Esophagus (tissue), 2 donors: Measurements from ENCODE around the gene TTLL3. TPM values are rescaled to one million over a fixed set of nuclear protein-coding genes. Genes with fewer than 3 reads are reported as not detected.

Experiments
- H3K27ac ChIP-seq, 2 donors: one replicate each; pipeline ENCODE4 v1.5.1; 2013; ENCODE audit warnings: low read depth in 2 of 2, mild to moderate bottlenecking in 2 of 2, inconsistent platforms in 1 of 2, low read length in 1 of 2, moderate library complexity in 1 of 2
- H3K27me3 ChIP-seq, 2 donors: one replicate each; pipeline ENCODE4 v1.6.1; 2013; ENCODE audit warnings: low read length in 2 of 2, control low read depth in 1 of 2, mild to moderate bottlenecking in 1 of 2; ENCODE audit not compliant: insufficient read depth in 2 of 2, control insufficient read depth in 1 of 2
- H3K36me3 ChIP-seq, 2 donors: one replicate each; pipeline ENCODE4 v1.6.1; 2013; ENCODE audit warnings: low read length in 1 of 2; ENCODE audit not compliant: control insufficient read depth in 2 of 2, insufficient read depth in 2 of 2
- H3K4me1 ChIP-seq, 2 donors: one replicate each; pipeline ENCODE4 v1.6.1; 2013; ENCODE audit warnings: low read length in 1 of 2; ENCODE audit not compliant: control insufficient read depth in 2 of 2, insufficient read depth in 2 of 2
- H3K4me3 ChIP-seq, 2 donors: one replicate each; pipeline ENCODE4 v1.5.1; 2013; ENCODE audit warnings: low read length in 2 of 2, mild to moderate bottlenecking in 2 of 2, low read depth in 1 of 2, moderate library complexity in 1 of 2
- H3K9me3 ChIP-seq, 2 donors: one replicate each; pipeline ENCODE4 v1.6.1; 2013; ENCODE audit warnings: mild to moderate bottlenecking in 2 of 2, low read depth in 1 of 2, low read length in 1 of 2, moderate library complexity in 1 of 2; ENCODE audit not compliant: control insufficient read depth in 2 of 2, insufficient read depth in 1 of 2
- WGBS, 2 donors: extraction: QIAGEN DNeasy Blood & Tissue Kit; methylation state at CpG; one replicate each; pipeline ENCODE4 v1.1.7; 2013; 5-methylcytosine and 5-hydroxymethylcytosine counted together
- polyA plus RNA-seq, 2 donors: library from polyadenylated mRNA; stranded (reverse); fragments of 200-250 nt; gene quantifications; one replicate each; pipeline ENCODE4 v1.2.3, GENCODE V29; 2013
- donor health status: healthy with polysubstance abuse.
- donor health status: Bipolar disorder and iron deficiency.

The TTLL3 gene
- polyA plus RNA-seq, 2 donors, result 14.5 to 31.2 TPM

DNA sequence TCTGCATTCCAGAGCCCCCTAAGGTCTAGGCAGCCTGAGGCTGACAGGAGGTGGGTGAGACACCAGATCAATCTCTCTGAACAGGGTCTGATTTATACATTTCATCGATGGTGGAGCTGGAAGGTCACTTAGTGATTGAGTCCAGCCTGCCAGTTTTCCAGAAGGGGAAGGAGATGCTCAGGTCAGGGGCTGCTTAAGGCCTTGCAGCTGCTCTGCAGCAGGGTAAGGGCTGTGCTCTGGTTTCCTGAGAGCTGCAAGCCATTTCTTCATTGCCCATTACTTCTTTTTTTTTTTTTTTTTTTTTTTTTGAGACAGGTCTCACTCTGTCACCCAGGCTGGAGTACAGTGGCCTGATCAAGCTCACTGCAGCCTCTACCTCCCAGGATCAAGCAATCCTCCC is 28.5 kb upstream of the TTLL3 start:
- Histone ChIP-seq H3K27me3 (no peaks in the 10 kb centered on the region), H3K9me3 (no peaks in the 10 kb centered on the region), H3K4me1 (no peaks in the 10 kb centered on the region), H3K27ac (no peak overlapping the region), H3K36me3 (peaks cover 4 to 16% of the 10 kb centered on the region in 2 donors), H3K4me3 (no peak overlapping the region)
- WGBS, 2 donors, result 71 to 79% methylated on average over 1 of the region's 1 CpG

DNA sequence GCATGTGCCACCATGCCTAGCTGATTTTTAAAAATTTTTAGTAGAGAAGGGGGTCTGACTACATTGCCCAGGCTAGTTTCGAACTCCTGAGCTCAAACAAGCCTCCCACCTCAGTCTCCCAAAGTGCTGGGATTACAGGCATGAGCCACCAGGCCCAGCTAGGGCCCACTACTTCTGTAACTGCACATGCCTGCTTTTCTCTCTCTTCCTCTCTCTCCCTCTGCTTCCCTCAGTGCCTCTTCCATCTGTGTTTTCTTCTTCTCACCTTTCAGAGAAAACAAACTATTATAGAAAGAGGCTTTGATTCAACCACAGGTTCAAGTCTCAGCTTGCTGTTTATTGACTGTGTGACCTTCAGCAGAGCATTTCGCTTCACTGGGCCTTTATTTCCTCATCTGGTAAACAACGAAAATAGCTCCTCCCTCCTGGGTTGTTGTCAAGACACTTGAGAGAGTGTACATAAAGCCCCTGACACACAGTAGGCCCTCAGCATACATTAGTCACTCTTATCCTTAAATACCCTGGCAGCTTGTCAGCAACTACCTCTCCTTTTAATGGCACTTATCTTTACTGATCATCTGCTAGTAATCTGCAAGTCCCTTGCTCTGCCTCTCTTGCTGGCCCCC is 28.0 kb upstream of the TTLL3 start:
- H3K9me3 ChIP-seq, result no peaks in the 10 kb centered on the region
- WGBS, 2 donors, result 63 to 67% methylated on average over 3 of the region's 3 CpGs
- peaks cover 4 to 18% of the 10 kb centered on the region in 2 donors for H3K36me3 ChIP-seq
- no peaks in the 10 kb centered on the region for H3K4me1 ChIP-seq
- H3K4me3 ChIP-seq, result no peak overlapping the region
- H3K27ac ChIP-seq, result no peak overlapping the region
- H3K27me3 ChIP-seq, result no peaks in the 10 kb centered on the region

DNA sequence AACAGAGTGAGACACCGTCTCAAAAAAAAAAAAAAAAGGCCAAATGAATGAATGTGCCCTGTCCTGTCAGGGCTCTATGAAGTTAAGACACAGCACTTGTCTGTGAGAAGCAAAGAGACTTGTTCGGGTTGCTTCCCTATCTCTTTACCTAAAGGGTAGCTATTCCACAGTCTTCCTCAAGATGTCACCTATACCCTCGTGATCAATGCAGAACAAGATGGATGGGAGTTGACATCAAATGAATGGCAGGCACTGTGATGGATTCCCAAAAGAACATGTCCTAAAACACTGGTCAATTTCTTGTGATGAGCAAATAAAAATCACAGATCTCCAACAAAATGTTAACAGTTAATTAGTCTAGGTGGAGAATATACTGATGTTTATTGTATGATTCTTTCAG is 27.3 kb upstream of the TTLL3 start:
- 34 to 37% methylated on average over 3 of the region's 3 CpGs for WGBS, 2 donors
- Histone ChIP-seq H3K27ac (no peak overlapping the region), H3K9me3 (no peaks in the 10 kb centered on the region), H3K36me3 (peaks cover 4 to 20% of the 10 kb centered on the region in 2 donors), H3K4me3 (no peak overlapping the region), H3K27me3 (no peaks in the 10 kb centered on the region), H3K4me1 (no peaks in the 10 kb centered on the region)

DNA sequence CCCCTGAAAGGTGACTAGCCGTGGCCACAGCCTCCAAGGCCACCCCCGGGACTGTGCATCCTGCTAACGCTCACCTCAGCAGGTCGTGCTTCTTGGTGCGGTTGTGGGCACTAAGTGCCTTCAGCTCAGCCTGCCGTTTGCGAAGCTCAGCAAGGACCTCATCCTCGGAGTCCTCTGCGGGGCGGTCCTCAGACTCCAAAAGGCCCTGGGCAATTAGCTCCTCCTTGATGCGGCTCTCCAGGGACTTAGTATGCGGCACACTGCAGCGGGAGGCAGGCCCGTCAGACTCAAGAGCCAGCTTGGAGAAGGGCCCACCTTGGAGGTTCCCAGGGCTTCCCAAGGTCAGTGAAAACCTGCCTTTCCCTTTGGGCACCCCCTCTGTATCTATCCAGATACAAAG is 26.1 kb upstream of the TTLL3 start:
- Histone ChIP-seq H3K27me3 (no peaks in the 10 kb centered on the region), H3K9me3 (no peaks in the 10 kb centered on the region), H3K27ac (no peak overlapping the region), H3K36me3 (peaks cover 4 to 21% of the 10 kb centered on the region in 2 donors), H3K4me1 (no peaks in the 10 kb centered on the region), H3K4me3 (no peak overlapping the region)
- 92 to 94% methylated on average over 14 of the region's 14 CpGs for WGBS, 2 donors

DNA sequence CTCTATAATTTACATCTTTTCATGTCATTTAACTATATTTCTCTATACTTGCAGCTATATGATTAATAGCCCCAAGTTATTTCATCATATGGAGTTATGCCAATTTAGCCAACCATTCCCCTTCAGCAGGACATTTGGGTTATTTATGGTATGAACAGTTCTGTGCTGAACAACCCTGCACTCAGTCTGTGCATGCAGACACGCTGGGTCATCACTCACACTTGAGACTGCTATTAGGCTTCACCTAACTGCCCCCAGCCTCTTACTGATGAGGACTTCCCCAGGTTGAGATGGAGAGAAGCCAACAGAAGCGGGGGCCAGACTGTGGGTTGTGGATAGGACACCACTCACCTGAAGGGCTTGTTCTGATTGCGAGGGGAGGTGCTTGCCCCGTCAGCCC is 25.1 kb upstream of the TTLL3 start:
- 93 to 95% methylated on average over 4 of the region's 4 CpGs for WGBS, 2 donors
- peaks cover 11 to 29% of the 10 kb centered on the region in 2 donors for H3K36me3 ChIP-seq
- no peak overlapping the region for H3K4me3 ChIP-seq
- no peak overlapping the region for H3K27ac ChIP-seq
- H3K9me3 ChIP-seq, result no peaks in the 10 kb centered on the region
- H3K27me3 ChIP-seq, result no peaks in the 10 kb centered on the region
- H3K4me1 ChIP-seq, result no peaks in the 10 kb centered on the region

DNA sequence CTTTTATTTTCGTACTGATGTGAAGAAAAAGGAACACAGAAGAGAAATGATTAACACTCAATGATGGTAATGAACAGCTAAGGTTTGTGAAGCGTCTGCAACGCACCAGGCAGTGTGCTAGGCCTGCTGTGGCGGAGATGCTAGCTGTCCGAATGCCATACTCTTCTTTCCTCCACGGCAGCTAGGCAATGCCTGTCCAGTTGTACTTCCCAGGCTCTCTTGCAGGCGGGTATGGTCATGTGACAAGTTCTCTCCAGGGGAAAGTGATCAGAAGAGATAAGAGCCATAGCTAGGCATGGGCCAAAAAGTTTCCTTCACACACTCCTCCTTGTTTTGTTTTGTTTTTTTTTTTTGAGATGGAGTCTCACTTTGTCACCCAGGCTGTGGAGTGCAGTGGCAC is 24.5 kb upstream of the TTLL3 start:
- Histone ChIP-seq H3K27ac (no peak overlapping the region), H3K4me3 (no peak overlapping the region), H3K4me1 (no peaks in the 10 kb centered on the region), H3K36me3 (peaks cover 11 to 23% of the 10 kb centered on the region in 2 donors), H3K9me3 (no peaks in the 10 kb centered on the region), H3K27me3 (no peaks in the 10 kb centered on the region)
- WGBS, 2 donors, result 82 to 84% methylated on average over 7 of the region's 7 CpGs

DNA sequence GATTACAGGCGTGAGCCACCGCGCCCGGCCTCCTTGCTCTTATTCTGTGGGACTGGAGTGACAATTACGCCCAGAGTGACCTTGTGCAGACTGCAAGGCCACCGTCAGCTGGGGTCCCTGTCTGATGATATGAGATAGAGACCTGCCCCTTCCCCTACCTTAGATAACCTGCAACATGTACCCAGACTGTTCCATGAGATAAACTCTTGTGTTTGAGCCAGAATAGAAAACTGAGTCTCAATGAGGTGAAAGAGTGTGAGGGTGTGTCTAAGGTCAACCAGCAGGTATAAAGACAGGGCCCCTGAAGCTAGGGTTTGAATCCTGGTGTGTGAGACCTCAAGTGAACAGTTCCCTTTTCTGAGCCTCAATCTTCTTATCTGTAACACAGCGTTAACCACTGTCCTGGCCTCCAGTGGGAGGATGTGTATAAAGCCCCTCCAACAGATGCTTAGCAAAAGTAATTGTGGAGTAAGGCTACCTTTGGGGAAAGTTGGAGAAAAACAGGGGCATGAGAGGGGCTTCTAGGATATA is 23.8 kb upstream of the TTLL3 start:
- H3K27me3 ChIP-seq, result no peaks in the 10 kb centered on the region
- H3K4me3 ChIP-seq, result no peak overlapping the region
- WGBS, 2 donors, result 95 to 97% methylated on average over 7 of the region's 7 CpGs
- peaks cover 11 to 23% of the 10 kb centered on the region in 2 donors for H3K36me3 ChIP-seq
- peaks cover 2 to 4% of the 10 kb centered on the region in 2 donors for H3K4me1 ChIP-seq
- H3K27ac ChIP-seq, result no peak overlapping the region
- no peaks in the 10 kb centered on the region for H3K9me3 ChIP-seq

DNA sequence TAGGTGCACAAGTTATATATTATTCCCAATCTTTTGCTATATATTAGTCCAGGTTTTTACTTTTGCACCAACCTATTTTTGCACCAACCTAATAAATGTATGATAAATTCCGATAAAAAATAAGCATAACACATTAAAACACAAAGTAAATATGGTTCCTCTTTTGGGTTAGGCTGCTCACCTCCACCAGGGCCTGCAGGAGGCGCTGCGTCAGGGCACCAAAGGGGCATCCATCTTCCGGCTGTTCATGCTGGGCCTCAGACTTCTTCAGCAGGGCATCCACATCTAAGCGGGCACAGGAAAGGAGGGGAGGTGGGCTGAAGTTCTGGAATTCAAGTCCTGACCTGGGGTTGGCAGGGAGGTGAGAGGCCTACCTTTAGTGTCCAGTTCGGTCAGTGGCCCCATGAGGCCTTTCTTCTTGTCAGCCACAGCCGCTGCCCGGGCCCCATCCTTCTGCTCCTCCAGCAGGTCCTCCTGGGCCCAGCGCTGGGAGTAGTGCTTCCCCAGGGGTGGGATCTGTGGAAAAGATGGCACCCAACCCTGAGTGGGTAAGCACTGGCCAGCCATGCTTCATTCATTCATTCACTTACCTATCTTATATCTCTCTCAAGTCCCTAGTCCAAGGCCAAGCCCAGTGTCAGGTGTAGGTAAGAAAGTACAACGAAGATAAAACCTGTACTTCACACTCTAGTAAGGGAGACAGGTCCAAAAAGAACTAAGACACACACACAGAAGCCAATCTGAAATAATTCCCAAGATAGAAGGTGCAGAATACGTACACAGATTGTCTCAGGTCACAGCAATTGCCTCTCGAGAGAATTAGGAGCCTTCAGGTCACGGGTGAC is 23.0 kb upstream of the TTLL3 start:
- H3K36me3 ChIP-seq, result peaks cover 11 to 23% of the 10 kb centered on the region in 2 donors
- no peaks in the 10 kb centered on the region for H3K9me3 ChIP-seq
- H3K27me3 ChIP-seq, result no peaks in the 10 kb centered on the region
- WGBS, 2 donors, result 85 to 86% methylated on average over 13 of the region's 13 CpGs
- no peak overlapping the region for H3K4me3 ChIP-seq
- no peak overlapping the region for H3K27ac ChIP-seq
- peaks cover 6 to 7% of the 10 kb centered on the region in 2 donors for H3K4me1 ChIP-seq

DNA sequence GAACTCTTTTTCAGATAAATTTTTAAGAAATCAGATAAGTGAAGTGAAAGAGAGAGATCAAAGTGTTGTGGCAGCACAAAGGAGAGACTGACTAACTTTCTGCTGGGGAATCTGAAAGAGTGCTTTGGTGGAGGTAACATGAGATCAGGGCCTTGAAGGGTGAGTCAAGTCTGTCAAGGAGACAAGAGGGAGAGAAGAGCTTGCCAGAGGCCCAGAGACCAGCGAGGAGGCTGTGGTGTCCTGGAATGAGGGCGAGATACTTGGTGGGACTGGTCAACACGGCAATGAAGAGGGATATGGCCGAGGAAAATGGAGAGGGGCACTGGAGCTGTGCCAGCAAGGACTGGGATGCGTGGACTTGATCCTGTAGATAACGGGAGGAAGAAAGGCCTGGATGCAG is 22.3 kb upstream of the TTLL3 start:
- Histone ChIP-seq H3K36me3 (peaks cover 11 to 23% of the 10 kb centered on the region in 2 donors), H3K4me3 (no peak overlapping the region), H3K9me3 (no peaks in the 10 kb centered on the region), H3K27me3 (no peaks in the 10 kb centered on the region), H3K27ac (no peak overlapping the region), H3K4me1 (peaks cover 6 to 7% of the 10 kb centered on the region in 2 donors)
- WGBS, 2 donors, result 83 to 85% methylated on average over 6 of the region's 6 CpGs
